Ascending aorta (tissue), 2 donors: ENCODE data around the gene ENO2. TPM values are rescaled to one million over a fixed set of nuclear protein-coding genes. Genes with fewer than 3 reads are reported as not detected.

Source experiments
- DNase-seq, 2 donors: peaks; one replicate each; pipeline ENCODE4 v3.0.0-alpha.2; 2019; ENCODE audit warnings: low spot score in 2 of 2
- H3K27ac ChIP-seq, 2 donors: fragments of 200-600 bp; sonication (generic); one replicate each; pipeline ENCODE4 v1.5.1; 2016 to 2017; ENCODE audit warnings: mild to moderate bottlenecking in 1 of 2
- H3K27me3 ChIP-seq: fragments of 200-600 bp; sonication (generic); one replicate; pipeline ENCODE4 v1.5.1; 2017
- H3K36me3 ChIP-seq, 2 donors: fragments of 200-600 bp; sonication (generic); one replicate each; pipeline ENCODE4 v1.5.1; 2016
- H3K4me1 ChIP-seq, 2 donors: fragments of 200-600 bp; sonication (generic); one replicate each; pipeline ENCODE4 v1.5.1; 2016 to 2017; ENCODE audit warnings: mild to moderate bottlenecking in 1 of 2
- H3K4me3 ChIP-seq, 2 donors: fragments of 200-600 bp; sonication (generic); one replicate each; pipeline ENCODE4 v1.5.1; 2016 to 2017; ENCODE audit warnings: mild to moderate bottlenecking in 1 of 2
- H3K9me3 ChIP-seq, 2 donors: fragments of 200-600 bp; sonication (generic); one replicate each; pipeline ENCODE4 v1.5.1; 2016
- CTCF ChIP-seq, 3 experiments: fragments of 200-600 bp in 2 of 3; fragments of 450-650 bp in 1 of 3; sonication (generic) in 2 of 3; IDR thresholded peaks; one replicate each; pipeline ENCODE4 v1.5.1; 2016 to 2019; ENCODE audit warnings: antibody characterized with exemption in 3 of 3, mild to moderate bottlenecking in 1 of 3, moderate library complexity in 1 of 3
- intact Hi-C: fragments of 100-400 bp; cut with DNase I; formaldehyde crosslinking; loops from one replicate; pipeline ENCODE4 v1.15.1; 2023
- total RNA-seq: library from RNA; depleted of rRNA; stranded (reverse); fragments of >200 nt; gene quantifications from one replicate; pipeline ENCODE4 v1.1.0, GENCODE V29; 2016

ENO2 gene
- total RNA-seq, 1 donor from 2014 or later, result 30.3 TPM

- TF ChIP-seq CTCF (IDR thresholded peaks at IDR 0.05), result no peak
- peaks cover 0 to 28% of the 10 kb centered on the region in 2 donors for H3K4me1 ChIP-seq
- no peak for DNase-seq
- no peak overlapping the region for H3K4me3 ChIP-seq
- H3K27me3 ChIP-seq, result no peaks in the 10 kb centered on the region
- H3K9me3 ChIP-seq, result no peaks in the 10 kb centered on the region
- intact Hi-C loops, result no loop called here
- H3K36me3 ChIP-seq, result peaks cover 34 to 42% of the 10 kb centered on the region in 2 donors
- no peak overlapping the region for H3K27ac ChIP-seq
Observed at GRCh38 chr12:6967651-6968100, 53.3 kb downstream of the ENO2 start.

GRCh38 chr12:6968426-6968825 lies 54.0 kb downstream of the ENO2 start:
- no peak for TF ChIP-seq CTCF (IDR thresholded peaks at IDR 0.05)
- H3K36me3 ChIP-seq, result peaks cover 34 to 42% of the 10 kb centered on the region in 2 donors
- no peak overlapping the region for H3K27ac ChIP-seq
- intact Hi-C loops, result no loop called here
- H3K4me3 ChIP-seq, result no peak overlapping the region
- H3K4me1 ChIP-seq, result peaks cover 0 to 28% of the 10 kb centered on the region in 2 donors
- no peak for DNase-seq
- H3K27me3 ChIP-seq, result no peaks in the 10 kb centered on the region
- no peaks in the 10 kb centered on the region for H3K9me3 ChIP-seq

- Histone ChIP-seq H3K27me3 (no peaks in the 10 kb centered on the region), H3K4me1 (peaks cover 0 to 25% of the 10 kb centered on the region in 2 donors), H3K27ac (peak overlapping the region; percentile 89 to 95), H3K36me3 (peaks cover 44 to 55% of the 10 kb centered on the region in 2 donors), H3K4me3 (peak overlapping the region; percentile 89 to 93), H3K9me3 (no peaks in the 10 kb centered on the region)
- intact Hi-C loops, result loop anchor here (1.0 to 2.0 kb wide), 3 partner anchors 26 to 139 kb away; partner anchors contain the start of genes C12orf57, C1RL and LPCAT3
- no peak for TF ChIP-seq CTCF (IDR thresholded peaks at IDR 0.05)
- DNase-seq, result no peak
Observed at GRCh38 chr12:6970096-6970527, 55.7 kb downstream of the ENO2 start.

Other genes with a start within 250 kb of the ENO2 start
- gene ZNF384, start 225.2 kb upstream of the ENO2 start, total RNA-seq, result 15.1 TPM
- gene PIANP, start 213.8 kb upstream of the ENO2 start, total RNA-seq, result not detected
- 221 TPM for gene COPS7A, start 190.5 kb upstream of the ENO2 start, total RNA-seq
- gene MLF2, start 161.4 kb upstream of the ENO2 start, total RNA-seq, result 145 TPM
- 361 TPM for gene PTMS, start 148.2 kb upstream of the ENO2 start, total RNA-seq
- not detected for gene LAG3, start 142.1 kb upstream of the ENO2 start, total RNA-seq
- gene CD4, start 125.1 kb upstream of the ENO2 start, total RNA-seq, result 2.6 TPM
- 9.4 TPM for gene GPR162, start 92.8 kb upstream of the ENO2 start, total RNA-seq
- gene P3H3, start 86.2 kb upstream of the ENO2 start, total RNA-seq, result 62.2 TPM
- gene GNB3, start 73.7 kb upstream of the ENO2 start, total RNA-seq, result 10.4 TPM
- not detected for gene CDCA3, start 63.3 kb upstream of the ENO2 start, total RNA-seq
- 46.2 TPM for gene USP5, start 62.4 kb upstream of the ENO2 start, total RNA-seq
- gene TPI1, start 47.0 kb upstream of the ENO2 start, total RNA-seq, result 482 TPM
- gene SPSB2, start 41.3 kb upstream of the ENO2 start, total RNA-seq, result 14.5 TPM
- gene LRRC23, start 9.8 kb upstream of the ENO2 start, total RNA-seq, result 6.6 TPM
- gene ATN1, start 13.4 kb downstream of the ENO2 start, total RNA-seq, result 207 TPM
- gene RNU7-1, start 29.2 kb downstream of the ENO2 start, total RNA-seq, result not detected
- gene C12orf57, start 29.4 kb downstream of the ENO2 start, total RNA-seq, result 558 TPM
- gene PTPN6, start 36.8 kb downstream of the ENO2 start, total RNA-seq, result 1.7 TPM
- gene PHB2, start 56.1 kb downstream of the ENO2 start, total RNA-seq, result 85.5 TPM
- 37.4 TPM for gene EMG1, start 56.3 kb downstream of the ENO2 start, total RNA-seq
- 23.0 TPM for gene LPCAT3, start 103.9 kb downstream of the ENO2 start, total RNA-seq
- 273 TPM for gene C1S, start 146.1 kb downstream of the ENO2 start, total RNA-seq
- 1,046 TPM for gene C1R, start 177.9 kb downstream of the ENO2 start, total RNA-seq
- gene C1RL, start 194.6 kb downstream of the ENO2 start, total RNA-seq, result 196 TPM
- 0.96 TPM for gene RBP5, start 214.3 kb downstream of the ENO2 start, total RNA-seq
- gene CLSTN3, start 215.8 kb downstream of the ENO2 start, total RNA-seq, result 132 TPM